Hepatocyte (in vitro differentiated cells): ENCODE results near the gene NR5A1.

Experiments used
- CTCF ChIP-seq: fragments of 200-600 bp; sonication (generic); IDR thresholded peaks from 2 replicates; pipeline ENCODE4 v1.5.1; 2016; ENCODE audit warnings: antibody characterized with exemption, mild to moderate bottlenecking; ENCODE audit not compliant: poor library complexity
- EZH2 ChIP-seq: fragments of 200-600 bp; sonication (generic); IDR thresholded peaks from 2 replicates; pipeline ENCODE4 v1.6.1; 2016; ENCODE audit warnings: antibody characterized with exemption, mild to moderate bottlenecking, borderline replicate concordance
- EZH2phosphoT487 ChIP-seq: fragments of 200-600 bp; sonication (generic); IDR thresholded peaks from one replicate; pipeline ENCODE4 v1.6.1; 2018; ENCODE audit warnings: antibody characterized with exemption, mild to moderate bottlenecking, low read depth, moderate library complexity; ENCODE audit not compliant: unreplicated experiment, severe bottlenecking

DNA sequence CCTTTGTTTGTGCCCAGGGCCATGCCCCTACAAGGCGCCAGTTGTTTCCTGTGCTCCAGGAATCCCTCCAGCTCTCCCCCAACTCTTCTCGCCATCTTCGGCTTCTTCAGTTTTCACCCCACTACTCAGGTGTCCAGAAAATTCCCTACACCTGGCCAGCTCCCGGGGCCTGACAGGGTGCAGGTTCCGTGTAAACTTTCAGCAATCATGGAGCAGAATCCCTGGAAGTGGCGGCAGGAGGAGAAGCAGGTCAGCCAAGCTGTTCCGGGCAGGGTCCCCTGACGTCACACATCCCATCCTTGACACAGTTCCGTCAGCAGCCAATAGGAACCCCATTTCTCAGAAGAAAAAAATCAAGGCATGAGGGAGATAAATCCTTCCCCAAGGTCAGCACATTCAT, 69.1 kb downstream of the NR5A1 start:
- TF ChIP-seq CTCF (no peak), EZH2 (no peak), EZH2phosphoT487 (no peak)
